CD8-positive, alpha-beta memory T cell (primary cell): ENCODE results near the gene LARP4B. TPM values are rescaled to one million over a fixed set of nuclear protein-coding genes. Genes with fewer than 3 reads are reported as not detected.

Experiments used
- CTCF ChIA-PET: fragments of 350-600 bp; sonication (Branson Sonifier 250); formaldehyde crosslinking; loops from one replicate; lab custom pipeline; 2021; ENCODE audit warnings: antibody characterized with exemption; lab: Charles Lee
- POLR2A ChIA-PET: fragments of 350-600 bp; sonication (Branson Sonifier 250); formaldehyde crosslinking; loops from one replicate; lab custom pipeline; 2021; ENCODE audit warnings: antibody characterized with exemption; lab: Charles Lee
- DNase-seq, 5 donors: peaks; one replicate each; pipeline versions ENCODE4 v3.0.0 to v3.0.0-alpha.2; 2020 to 2022; ENCODE audit warnings: mixed read lengths in 1 of 5
- H3K27ac ChIP-seq: one replicate; pipeline ENCODE4 v1.7.0; 2013; ENCODE audit warnings: low read depth, mild to moderate bottlenecking, low read length, moderate library complexity
- H3K27me3 ChIP-seq: 2 replicates; pipeline ENCODE4 v1.7.0; 2013; ENCODE audit warnings: low read length, mild to moderate bottlenecking; ENCODE audit not compliant: insufficient read depth, poor library complexity, severe bottlenecking
- H3K36me3 ChIP-seq: 2 replicates; pipeline ENCODE4 v1.7.0; 2013; ENCODE audit warnings: mild to moderate bottlenecking, low read length, moderate library complexity; ENCODE audit not compliant: insufficient read depth
- H3K4me1 ChIP-seq: 2 replicates; pipeline ENCODE4 v1.7.0; 2013; ENCODE audit warnings: mild to moderate bottlenecking, low read length, moderate library complexity; ENCODE audit not compliant: insufficient read depth
- H3K4me3 ChIP-seq: 2 replicates; pipeline ENCODE4 v1.7.0; 2013; ENCODE audit warnings: mild to moderate bottlenecking, low read length
- H3K9me3 ChIP-seq: 2 replicates; pipeline ENCODE4 v1.7.0; 2013; ENCODE audit warnings: mild to moderate bottlenecking, low read length
- H3K27ac Mint-ChIP-seq, 8 donors: one replicate each; pipeline ENCODE4 v1.8.0; 2020 to 2021; ENCODE audit warnings: mixed read lengths in 8 of 8, mild to moderate bottlenecking in 6 of 8, inconsistent platforms in 3 of 8, moderate library complexity in 3 of 8
- H3K27me3 Mint-ChIP-seq, 2 donors: one replicate each; pipeline ENCODE4 v1.8.0; 2020 to 2021; ENCODE audit warnings: mixed read lengths in 2 of 2, mild to moderate bottlenecking in 1 of 2, moderate library complexity in 1 of 2
- H3K36me3 Mint-ChIP-seq, 3 donors: one replicate each; pipeline ENCODE4 v1.8.0; 2020 to 2021; ENCODE audit warnings: mixed read lengths in 3 of 3, inconsistent platforms in 1 of 3, mild to moderate bottlenecking in 1 of 3
- H3K4me1 Mint-ChIP-seq, 3 donors: one replicate each; pipeline ENCODE4 v1.8.0; 2020 to 2021; ENCODE audit warnings: mixed read lengths in 3 of 3, inconsistent platforms in 1 of 3, mild to moderate bottlenecking in 1 of 3
- H3K4me3 Mint-ChIP-seq, 7 donors: one replicate each; pipeline ENCODE4 v1.8.0; 2020 to 2021; ENCODE audit warnings: mixed read lengths in 7 of 7, mild to moderate bottlenecking in 6 of 7, moderate library complexity in 4 of 7, inconsistent platforms in 2 of 7
- H3K9me3 Mint-ChIP-seq, 5 donors: one replicate each; pipeline ENCODE4 v1.8.0; 2020 to 2022; ENCODE audit warnings: mixed read lengths in 5 of 5, mild to moderate bottlenecking in 3 of 5, moderate library complexity in 2 of 5, inconsistent platforms in 1 of 5
- polyA plus RNA-seq: library from polyadenylated mRNA; unstranded; fragments of 300-500 nt; fragmentation: Illumina TruSeq; gene quantifications from one replicate; pipeline ENCODE4 v1.2.3, GENCODE V29; 2021
- total RNA-seq, 2 experiments: library from RNA; stranded (reverse); gene quantifications; one replicate each; pipeline ENCODE4 v1.2.3, GENCODE V29; 2021

Gene LARP4B
- total and polyA plus RNA-seq, 3 experiments from 2014 or later = 30.6 to 128 (median 121) TPM

GRCh38 chr10:829241-829640, 102.3 kb downstream of the LARP4B start:
- peaks cover 14 to 90% (median 26%) of the 10 kb centered on the region in 3 donors for H3K36me3 Mint-ChIP-seq
- POLR2A ChIA-PET = no interaction called here

GRCh38 chr10:828191-828590, 103.3 kb downstream of the LARP4B start:
- DNase-seq = no peak
- ChIA-PET POLR2A (no interaction called here), CTCF (interaction anchor here (1.0 kb wide), 1 partner anchor 10 kb away, joined by 3 read pairs; no protein-coding TSS in a partner anchor)
- Mint-ChIP-seq H3K4me1 (peaks cover 6 to 12% (median 7%) of the 10 kb centered on the region in 3 donors), H3K9me3 (no peaks in the 10 kb centered on the region), H3K27me3 (no peaks in the 10 kb centered on the region), H3K27ac (peak overlapping the region in 3 of 8 donors; percentile 0 to 84 (median 48)), H3K36me3 (peaks cover 10 to 91% (median 29%) of the 10 kb centered on the region in 3 donors), H3K4me3 (peak overlapping the region in 1 of 7 donors; percentile 18)
- Histone ChIP-seq H3K36me3 (peaks cover 34% of the 10 kb centered on the region), H3K4me1 (peaks cover under 1% of the 10 kb centered on the region), H3K27me3 (no peaks in the 10 kb centered on the region), H3K27ac (no peak overlapping the region), H3K9me3 (no peaks in the 10 kb centered on the region), H3K4me3 (no peak overlapping the region)

More at GRCh38 chr10:829241-829640, 102.3 kb downstream of the LARP4B start:
- no peaks in the 10 kb centered on the region for H3K9me3 ChIP-seq
- no peak overlapping the region for H3K4me3 ChIP-seq
- Mint-ChIP-seq H3K4me1 (peaks cover 4 to 11% (median 8%) of the 10 kb centered on the region in 3 donors), H3K27me3 (no peaks in the 10 kb centered on the region), H3K9me3 (no peaks in the 10 kb centered on the region), H3K4me3 (no peak overlapping the region), H3K27ac (peak overlapping the region in 1 of 8 donors; percentile 50)
- H3K36me3 ChIP-seq = peaks cover 32% of the 10 kb centered on the region
- CTCF ChIA-PET = no interaction called here
- H3K27me3 ChIP-seq = no peaks in the 10 kb centered on the region
- no peak for DNase-seq
- no peaks in the 10 kb centered on the region for H3K4me1 ChIP-seq
- no peak overlapping the region for H3K27ac ChIP-seq

- CTCF ChIA-PET = interaction anchor here (1.2 kb wide), 1 partner anchor 15 kb away, joined by 3 read pairs; no protein-coding TSS in a partner anchor
- Mint-ChIP-seq H3K27me3 (no peaks in the 10 kb centered on the region), H3K4me1 (peaks cover 14 to 22% (median 22%) of the 10 kb centered on the region in 3 donors), H3K9me3 (no peaks in the 10 kb centered on the region), H3K4me3 (no peak overlapping the region), H3K36me3 (peaks cover 8 to 97% (median 29%) of the 10 kb centered on the region in 3 donors), H3K27ac (no peak overlapping the region)
- Histone ChIP-seq H3K27ac (no peak overlapping the region), H3K4me1 (peaks cover 5% of the 10 kb centered on the region), H3K36me3 (peaks cover 55% of the 10 kb centered on the region), H3K9me3 (no peaks in the 10 kb centered on the region), H3K4me3 (no peak overlapping the region), H3K27me3 (no peaks in the 10 kb centered on the region)
- no peak for DNase-seq
- POLR2A ChIA-PET = no interaction called here
Measured at GRCh38 chr10:824946-825345, 106.6 kb downstream of the LARP4B start.

GRCh38 chr10:824497-824896, 107.0 kb downstream of the LARP4B start:
- Mint-ChIP-seq H3K4me3 (no peak overlapping the region), H3K4me1 (peaks cover 14 to 22% (median 22%) of the 10 kb centered on the region in 3 donors), H3K27ac (no peak overlapping the region), H3K9me3 (no peaks in the 10 kb centered on the region), H3K36me3 (peaks cover 10 to 97% (median 31%) of the 10 kb centered on the region in 3 donors), H3K27me3 (no peaks in the 10 kb centered on the region)
- Histone ChIP-seq H3K27ac (no peak overlapping the region), H3K27me3 (no peaks in the 10 kb centered on the region), H3K4me1 (peaks cover 5% of the 10 kb centered on the region), H3K36me3 (peaks cover 60% of the 10 kb centered on the region), H3K4me3 (no peak overlapping the region), H3K9me3 (no peaks in the 10 kb centered on the region)
- ChIA-PET CTCF (no interaction called here), POLR2A (no interaction called here)
- DNase-seq = no peak

GRCh38 chr10:822661-823367, 108.7 kb downstream of the LARP4B start:
- H3K36me3 Mint-ChIP-seq = peaks cover 8 to 95% (median 26%) of the 10 kb centered on the region in 3 donors
- H3K4me1 Mint-ChIP-seq = peaks cover 14 to 22% (median 22%) of the 10 kb centered on the region in 3 donors
- no peak overlapping the region for H3K4me3 ChIP-seq
- H3K27ac Mint-ChIP-seq = peak overlapping the region in 4 of 8 donors; percentile 22 to 76 (median 46)
- H3K36me3 ChIP-seq = peaks cover 49% of the 10 kb centered on the region
- H3K27me3 Mint-ChIP-seq = no peaks in the 10 kb centered on the region
- no peak overlapping the region for H3K27ac ChIP-seq
- H3K27me3 ChIP-seq = no peaks in the 10 kb centered on the region
- H3K9me3 Mint-ChIP-seq = no peaks in the 10 kb centered on the region
- POLR2A ChIA-PET = no interaction called here
- peaks cover 5% of the 10 kb centered on the region for H3K4me1 ChIP-seq
- CTCF ChIA-PET = no interaction called here
- peak overlapping the region in 1 of 7 donors; percentile 15 for H3K4me3 Mint-ChIP-seq
- no peaks in the 10 kb centered on the region for H3K9me3 ChIP-seq
- DNase-seq = no peak

GRCh38 chr10:822197-822596, 109.3 kb downstream of the LARP4B start:
- CTCF ChIA-PET = no interaction called here

GRCh38 chr10:821322-821721, 110.2 kb downstream of the LARP4B start:
- H3K9me3 Mint-ChIP-seq = no peaks in the 10 kb centered on the region
- no peak overlapping the region for H3K4me3 ChIP-seq
- peaks cover 14 to 22% (median 19%) of the 10 kb centered on the region in 3 donors for H3K4me1 Mint-ChIP-seq
- no peak overlapping the region for H3K27ac ChIP-seq
- H3K27me3 Mint-ChIP-seq = no peaks in the 10 kb centered on the region
- H3K27me3 ChIP-seq = no peaks in the 10 kb centered on the region
- peaks cover 5% of the 10 kb centered on the region for H3K4me1 ChIP-seq
- POLR2A ChIA-PET = no interaction called here
- no peak for DNase-seq
- peak overlapping the region; percentile 9 to 93 (median 68) for H3K27ac Mint-ChIP-seq
- H3K36me3 Mint-ChIP-seq = peaks cover 8 to 97% (median 29%) of the 10 kb centered on the region in 3 donors
- CTCF ChIA-PET = no interaction called here
- no peaks in the 10 kb centered on the region for H3K9me3 ChIP-seq
- H3K4me3 Mint-ChIP-seq = no peak overlapping the region
- H3K36me3 ChIP-seq = peaks cover 57% of the 10 kb centered on the region

More at GRCh38 chr10:822197-822596, 109.3 kb downstream of the LARP4B start:
- Mint-ChIP-seq H3K27me3 (no peaks in the 10 kb centered on the region), H3K36me3 (peaks cover 8 to 96% (median 28%) of the 10 kb centered on the region in 3 donors), H3K9me3 (no peaks in the 10 kb centered on the region), H3K27ac (no peak overlapping the region), H3K4me3 (no peak overlapping the region), H3K4me1 (peaks cover 14 to 22% (median 21%) of the 10 kb centered on the region in 3 donors)
- no peak for DNase-seq
- H3K27me3 ChIP-seq = no peaks in the 10 kb centered on the region
- POLR2A ChIA-PET = no interaction called here
- H3K9me3 ChIP-seq = no peaks in the 10 kb centered on the region
- H3K4me3 ChIP-seq = no peak overlapping the region
- no peak overlapping the region for H3K27ac ChIP-seq
- peaks cover 5% of the 10 kb centered on the region for H3K4me1 ChIP-seq
- H3K36me3 ChIP-seq = peaks cover 48% of the 10 kb centered on the region

GRCh38 chr10:819816-820215, 111.7 kb downstream of the LARP4B start:
- H3K27me3 ChIP-seq = no peaks in the 10 kb centered on the region
- Mint-ChIP-seq H3K27ac (peak overlapping the region in 1 of 8 donors; percentile 68), H3K4me1 (peaks cover 14 to 22% (median 19%) of the 10 kb centered on the region in 3 donors), H3K9me3 (no peaks in the 10 kb centered on the region), H3K36me3 (peaks cover 8 to 97% (median 33%) of the 10 kb centered on the region in 3 donors), H3K27me3 (no peaks in the 10 kb centered on the region), H3K4me3 (no peak overlapping the region)
- H3K27ac ChIP-seq = no peak overlapping the region
- H3K9me3 ChIP-seq = no peaks in the 10 kb centered on the region
- H3K36me3 ChIP-seq = peaks cover 59% of the 10 kb centered on the region
- H3K4me3 ChIP-seq = no peak overlapping the region
- POLR2A ChIA-PET = no interaction called here
- CTCF ChIA-PET = no interaction called here
- peaks cover 5% of the 10 kb centered on the region for H3K4me1 ChIP-seq
- no peak for DNase-seq
